HG03039 (cell line): ENCODE data around the gene SRPK2.
A peak's percentile ranks its signal among the peaks of the same experiment; 100 is the strongest.
"Not testable (repeated sequence)": the region's sequence is repeated elsewhere in the genome, so short reads cannot be mapped to it uniquely, and the experiment has no call there.

Experiments used
- ATAC-seq: cut with Tn5 transposase; IDR thresholded peaks from one replicate; pipeline ENCODE4 v1.9.1; 2021; ENCODE audit warnings: mild to moderate bottlenecking, moderate library complexity; ENCODE audit not compliant: unreplicated experiment

SRPK2 gene

DNA sequence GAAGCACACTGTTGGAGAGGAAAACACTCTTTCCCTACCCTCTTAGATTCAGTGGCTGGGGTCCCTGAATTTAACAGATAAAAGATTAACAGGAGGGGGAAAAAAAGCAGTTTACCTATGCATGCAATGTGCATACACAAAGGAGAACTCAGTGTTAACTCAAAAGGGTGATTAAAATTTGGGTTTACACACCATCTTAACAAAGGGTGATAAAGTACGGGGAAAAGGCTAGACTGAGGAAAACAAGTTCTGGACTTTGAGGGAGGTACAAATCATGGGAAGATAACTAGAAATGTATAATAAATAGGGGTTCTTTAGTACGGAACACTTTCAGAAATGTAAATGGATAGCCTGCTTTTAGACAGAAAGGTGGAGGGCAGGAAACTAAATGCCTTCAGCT is 83.1 kb downstream of the SRPK2 start:
- no peak for ATAC-seq

DNA sequence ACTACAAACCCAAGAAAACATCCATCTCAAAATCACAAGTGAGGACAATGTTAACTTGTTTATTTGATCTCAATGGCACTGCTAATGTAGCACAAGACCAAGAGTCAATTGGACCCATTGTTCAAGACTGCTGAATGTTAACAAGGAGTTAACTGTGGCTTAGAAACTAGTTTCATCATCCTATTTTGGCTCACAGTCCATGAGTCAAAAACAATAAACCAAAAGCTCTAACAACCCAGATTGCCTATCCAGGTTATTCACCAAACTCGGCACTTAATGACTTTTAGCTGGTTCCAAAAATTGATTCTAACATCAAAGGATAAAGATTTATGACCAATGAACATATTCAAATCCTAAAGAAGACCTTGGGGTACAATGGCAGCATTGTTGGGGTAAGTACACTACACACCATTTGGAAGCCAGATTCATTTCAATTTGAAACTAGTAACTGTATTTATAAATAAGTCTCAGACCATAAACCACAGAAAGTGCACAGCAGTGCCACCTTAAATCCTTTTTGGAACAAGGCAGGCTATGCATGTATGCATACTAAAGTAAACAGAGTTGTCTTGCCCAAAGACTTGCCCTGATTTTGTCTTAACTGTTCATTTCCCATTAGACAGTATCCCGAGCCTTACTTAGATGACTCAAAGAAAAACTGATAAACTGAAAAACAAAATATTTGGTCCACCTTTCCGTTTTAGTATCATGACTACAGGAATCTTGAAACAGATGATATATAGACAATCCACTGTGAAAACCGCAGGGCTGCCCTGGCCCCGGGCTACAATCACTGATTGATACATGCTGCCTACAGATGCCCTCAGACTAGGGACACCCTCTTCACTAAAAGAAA is 84.5 kb downstream of the SRPK2 start:
- ATAC-seq: peak; percentile 51

GRCh38 chr7:105300587-105300986 is 88.1 kb downstream of the SRPK2 start:
- not testable (repeated sequence) for ATAC-seq

GRCh38 chr7:105298439-105298894 is 90.3 kb downstream of the SRPK2 start:
- ATAC-seq: peak; percentile 89

DNA sequence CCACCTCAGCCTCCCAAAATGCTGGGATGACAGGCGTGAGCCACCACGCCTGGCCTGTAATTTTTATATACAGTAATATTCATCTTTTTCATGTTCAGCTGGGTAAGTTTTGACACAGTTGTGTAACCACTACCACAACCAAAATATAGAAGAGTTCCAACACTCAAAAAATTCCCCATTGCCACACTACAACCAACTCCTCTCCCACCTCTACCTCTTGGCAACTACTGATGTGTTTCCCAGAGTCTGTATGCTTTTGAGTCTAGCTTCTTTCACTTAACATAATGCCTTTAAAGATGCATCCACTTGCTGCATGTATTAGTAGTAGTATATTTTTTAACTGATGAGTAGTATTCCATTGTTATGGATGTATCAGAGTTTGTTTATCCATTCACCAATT is 90.7 kb downstream of the SRPK2 start:
- peak; percentile 48 for ATAC-seq

DNA sequence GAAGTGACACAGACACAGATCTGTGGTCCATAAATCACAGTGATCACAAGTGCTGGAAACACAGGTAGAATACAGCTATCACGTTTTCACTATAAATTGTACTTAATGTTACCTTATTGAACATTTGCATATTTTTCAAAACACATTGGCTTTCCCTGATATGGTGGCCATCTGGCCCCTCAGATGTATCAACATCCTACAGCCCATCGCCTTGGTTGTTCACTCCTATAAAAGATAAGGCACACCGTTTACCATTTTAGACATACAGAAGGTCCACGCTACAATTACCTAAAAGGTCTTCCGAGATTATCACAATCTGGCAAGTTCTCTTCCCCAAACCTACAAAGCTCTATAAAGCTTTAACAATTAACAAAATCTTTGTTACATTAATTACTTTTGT is 91.4 kb downstream of the SRPK2 start:
- no peak for ATAC-seq

- no peak for ATAC-seq
Observed at GRCh38 chr7:105296491-105296890, 92.2 kb downstream of the SRPK2 start.

DNA sequence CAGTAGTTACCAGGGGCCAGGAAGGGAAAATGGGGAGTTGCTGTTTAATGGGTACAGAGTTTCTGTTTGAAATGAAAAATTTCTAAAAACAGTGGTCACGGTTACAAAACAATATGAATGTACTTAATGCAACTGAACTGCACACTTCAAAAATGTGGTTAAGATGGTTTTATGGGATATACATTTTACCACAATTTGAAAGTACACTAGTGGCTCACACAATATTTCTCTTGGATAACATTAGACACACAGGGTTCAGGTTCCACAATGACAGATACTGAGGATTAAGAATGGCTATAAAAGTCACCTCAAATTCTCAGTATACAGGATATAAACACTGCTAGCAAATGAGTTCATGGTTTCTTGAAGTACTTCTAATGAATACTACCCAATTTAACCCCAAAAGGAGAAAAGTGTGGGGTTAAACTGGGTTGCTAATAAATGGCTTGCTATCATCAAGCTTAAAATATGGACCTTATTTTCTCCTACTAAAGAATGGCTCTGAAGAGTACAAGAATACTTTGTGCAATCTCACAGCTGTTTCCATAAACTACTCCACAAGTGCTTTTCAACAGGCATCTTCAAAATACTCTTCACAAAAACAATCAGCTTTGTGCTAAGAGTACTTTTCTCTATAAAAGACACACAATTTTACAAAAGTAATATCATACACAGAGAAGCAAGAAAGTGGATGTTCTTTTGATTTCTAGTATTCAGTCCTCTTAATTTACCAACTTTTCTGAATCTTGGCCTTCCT is 92.9 kb downstream of the SRPK2 start:
- no peak for ATAC-seq

DNA sequence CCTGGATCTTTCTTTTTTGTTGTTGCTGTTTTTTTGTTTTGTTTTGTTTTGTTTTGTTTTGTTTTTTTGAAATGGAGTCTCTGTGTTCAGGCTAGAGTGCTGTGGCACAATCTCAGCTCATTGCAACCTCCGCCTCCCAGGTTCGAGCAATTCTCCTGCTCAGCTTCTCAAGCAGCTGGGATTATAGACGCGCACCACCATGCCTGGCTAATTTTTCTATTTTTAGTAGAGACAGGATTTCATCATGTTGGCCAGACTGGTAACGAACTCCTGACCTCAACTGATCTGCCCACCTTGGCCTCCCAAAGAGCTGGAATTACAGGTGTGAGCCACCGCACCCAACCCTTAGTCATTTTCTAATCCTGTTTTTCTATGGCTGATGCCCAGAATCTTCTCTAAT is 94.2 kb downstream of the SRPK2 start:
- not testable (repeated sequence) for ATAC-seq

GRCh38 chr7:105289704-105290103 is 99.0 kb downstream of the SRPK2 start:
- no peak for ATAC-seq

DNA sequence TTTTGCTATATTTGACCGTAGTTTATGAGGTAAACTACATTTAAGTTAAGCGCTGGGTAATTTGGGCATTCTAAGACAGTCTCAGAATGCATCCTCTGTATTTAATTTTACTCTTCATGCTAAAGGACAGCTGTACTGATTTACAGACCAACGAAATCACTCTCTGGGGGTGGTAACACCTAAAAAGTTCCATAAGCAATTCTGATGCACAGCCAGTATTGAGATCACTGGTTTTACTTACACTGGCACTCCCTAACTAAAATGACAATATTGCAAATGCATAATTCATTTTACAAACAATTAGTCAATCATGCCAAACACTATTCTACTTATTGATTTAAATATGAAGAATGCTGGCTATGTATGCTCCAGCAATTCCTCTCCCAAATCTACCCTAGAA is 102.3 kb downstream of the SRPK2 start:
- no peak for ATAC-seq

GRCh38 chr7:105285118-105285874 is 103.4 kb downstream of the SRPK2 start:
- no peak for ATAC-seq

- ATAC-seq: no peak
Observed at GRCh38 chr7:105284014-105284413, 104.7 kb downstream of the SRPK2 start.

GRCh38 chr7:105281966-105282365 is 106.8 kb downstream of the SRPK2 start:
- no peak for ATAC-seq

DNA sequence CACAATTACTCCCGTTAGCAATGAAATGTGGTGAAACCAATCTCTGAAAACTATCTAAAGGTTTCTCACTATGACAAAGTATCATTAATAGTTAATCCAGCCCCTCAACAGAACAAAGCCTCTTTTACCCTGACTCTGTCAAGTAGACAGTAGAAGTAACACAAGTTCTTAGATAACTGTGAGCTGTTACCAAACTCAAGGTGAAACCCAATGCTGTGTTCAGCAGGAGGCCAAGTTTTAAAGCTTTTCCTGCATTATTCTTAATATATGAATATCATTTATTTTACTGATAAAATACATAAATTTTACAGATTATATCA is 109.1 kb downstream of the SRPK2 start:
- ATAC-seq: peak; percentile 78

- ATAC-seq: peak; percentile 25
Observed at GRCh38 chr7:105278973-105279687, 109.6 kb downstream of the SRPK2 start.

GRCh38 chr7:105278565-105278964 is 110.2 kb downstream of the SRPK2 start:
- ATAC-seq: no peak

DNA sequence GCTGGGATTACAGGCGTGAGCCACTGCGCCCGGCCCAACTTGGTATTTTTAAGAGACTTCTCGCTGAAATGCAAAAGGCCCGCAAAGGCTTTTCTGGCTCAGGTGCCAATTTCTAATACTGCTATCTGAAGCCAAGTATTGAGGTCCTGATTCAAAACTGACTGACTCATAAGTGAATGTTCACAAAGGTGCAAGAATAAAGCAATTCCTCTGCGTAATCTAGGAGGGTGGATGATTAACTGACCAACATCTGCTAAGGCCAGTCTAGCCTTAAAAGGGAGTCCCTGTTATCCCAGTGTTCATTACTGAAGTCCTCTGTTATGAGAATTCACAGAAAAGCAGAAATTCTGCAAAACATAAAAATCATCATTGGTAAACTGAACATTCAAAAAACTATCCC is 111.4 kb downstream of the SRPK2 start:
- ATAC-seq: no peak

- no peak for ATAC-seq
Observed at GRCh38 chr7:105270117-105270516, 118.6 kb downstream of the SRPK2 start.

DNA sequence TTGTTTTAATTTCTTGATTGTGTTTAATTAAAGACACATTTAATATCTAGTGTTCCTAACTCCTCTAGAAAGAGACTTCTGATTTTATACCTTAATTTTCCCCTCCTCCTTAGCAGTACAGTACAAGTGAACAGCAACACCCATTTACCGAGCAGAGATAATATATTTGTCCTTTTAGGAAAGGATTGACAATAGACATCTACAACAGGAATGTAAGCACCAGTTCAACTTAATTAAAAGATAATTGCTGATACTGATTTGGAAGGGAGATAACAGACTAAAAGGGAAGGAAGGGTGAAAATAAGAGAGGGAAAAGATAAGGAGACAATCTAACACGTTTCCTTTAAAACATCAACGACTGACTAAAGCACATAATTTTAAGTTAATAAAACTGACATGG is 119.3 kb downstream of the SRPK2 start:
- ATAC-seq: no peak
